ENCODE measurements around the gene UBAC2. TPM values are rescaled to one million over a fixed set of nuclear protein-coding genes. Genes with fewer than 3 reads are reported as not detected.
A peak's percentile ranks its signal among the peaks of the same experiment; 100 is the strongest.

The UBAC2 gene
- total and polyA plus RNA-seq, 7 donors = 31.8 to 73.9 (median 47.6) TPM

GRCh38 chr13:99279637-99280036 lies 79.0 kb downstream of the UBAC2 start:
- TF ChIP-seq EP300 (IDR thresholded peaks at IDR 0.05) = no peak
- no peak for TF ChIP-seq CTCF (IDR thresholded peaks at IDR 0.05)
- no peak for TF ChIP-seq POLR2A (IDR thresholded peaks at IDR 0.05)
- TF ChIP-seq POLR2AphosphoS5 (IDR thresholded peaks at IDR 0.05) = no peak
- no peaks in the 10 kb centered on the region for H3K9me3 ChIP-seq
- 81 to 93% methylated on average over 2 of the region's 2 CpGs for WGBS, 2 donors
- H3K4me3 ChIP-seq = no peak overlapping the region
- H3K36me3 ChIP-seq = no peaks in the 10 kb centered on the region
- no peaks in the 10 kb centered on the region for H3K27me3 ChIP-seq
- DNase-seq = no peak
- H3K4me1 ChIP-seq = peaks cover 0 to 18% (median 6%) of the 10 kb centered on the region in 4 donors
- intact Hi-C loops (cut with DNase I) = no loop called here
- peak overlapping the region in 2 of 4 donors; percentile 2 to 16 for H3K27ac ChIP-seq

- Histone ChIP-seq H3K4me3 (no peak overlapping the region), H3K27me3 (no peaks in the 10 kb centered on the region), H3K9me3 (no peaks in the 10 kb centered on the region), H3K4me1 (peaks cover 0 to 18% (median 6%) of the 10 kb centered on the region in 4 donors), H3K36me3 (no peaks in the 10 kb centered on the region), H3K27ac (peak overlapping the region in 2 of 4 donors; percentile 53 to 55)
- DNase-seq = no peak
- intact Hi-C loops (cut with DNase I) = no loop called here
- WGBS, 2 donors = 40 to 66% methylated on average over 3 of the region's 3 CpGs
- TF ChIP-seq POLR2A (IDR thresholded peaks at IDR 0.05) (no peak), POLR2AphosphoS5 (IDR thresholded peaks at IDR 0.05) (peak in 2 of 4 donors; percentile 49 to 68), CTCF (IDR thresholded peaks at IDR 0.05) (no peak), EP300 (IDR thresholded peaks at IDR 0.05) (peak in 2 of 4 donors; percentile 49 to 50)
These were observed 79.5 kb downstream of the UBAC2 start for GRCh38 chr13:99280166-99280565.

GRCh38 chr13:99281811-99282263 lies 81.2 kb downstream of the UBAC2 start:
- Histone ChIP-seq H3K36me3 (no peaks in the 10 kb centered on the region), H3K4me3 (no peak overlapping the region), H3K27me3 (no peaks in the 10 kb centered on the region), H3K27ac (peak overlapping the region; percentile 19 to 55 (median 50)), H3K4me1 (peaks cover 0 to 31% (median 11%) of the 10 kb centered on the region in 4 donors), H3K9me3 (no peaks in the 10 kb centered on the region)
- TF ChIP-seq CTCF (IDR thresholded peaks at IDR 0.05) (no peak), POLR2AphosphoS5 (IDR thresholded peaks at IDR 0.05) (peak in 2 of 4 donors; percentile 55 to 61), EP300 (IDR thresholded peaks at IDR 0.05) (peak in 1 of 4 donors; percentile 50), POLR2A (IDR thresholded peaks at IDR 0.05) (no peak)
- peak; percentile 78 for DNase-seq
- intact Hi-C loops (cut with DNase I) = no loop called here
- 65 to 87% methylated on average over 5 of the region's 5 CpGs for WGBS, 2 donors

GRCh38 chr13:99282264-99283231 lies 81.9 kb downstream of the UBAC2 start:
- Histone ChIP-seq H3K27ac (peak overlapping the region in 3 of 4 donors; percentile 48 to 55 (median 53)), H3K36me3 (no peaks in the 10 kb centered on the region), H3K4me3 (no peak overlapping the region), H3K4me1 (peaks cover 0 to 31% (median 12%) of the 10 kb centered on the region in 4 donors), H3K9me3 (no peaks in the 10 kb centered on the region), H3K27me3 (no peaks in the 10 kb centered on the region)
- 41 to 83% methylated on average over 1 of the region's 1 CpG for WGBS, 2 donors
- intact Hi-C loops (cut with DNase I) = no loop called here
- no peak for DNase-seq
- no peak for TF ChIP-seq EP300 (IDR thresholded peaks at IDR 0.05)

All from sigmoid colon (tissue), 7 donors.